EH (cell line): ENCODE results near the gene PRR19.

ENCODE experiments used
- DNase-seq: peaks from one replicate; pipeline ENCODE4 v3.0.0-alpha.2; 2015; ENCODE audit warnings: low read depth

PRR19 gene

DNA sequence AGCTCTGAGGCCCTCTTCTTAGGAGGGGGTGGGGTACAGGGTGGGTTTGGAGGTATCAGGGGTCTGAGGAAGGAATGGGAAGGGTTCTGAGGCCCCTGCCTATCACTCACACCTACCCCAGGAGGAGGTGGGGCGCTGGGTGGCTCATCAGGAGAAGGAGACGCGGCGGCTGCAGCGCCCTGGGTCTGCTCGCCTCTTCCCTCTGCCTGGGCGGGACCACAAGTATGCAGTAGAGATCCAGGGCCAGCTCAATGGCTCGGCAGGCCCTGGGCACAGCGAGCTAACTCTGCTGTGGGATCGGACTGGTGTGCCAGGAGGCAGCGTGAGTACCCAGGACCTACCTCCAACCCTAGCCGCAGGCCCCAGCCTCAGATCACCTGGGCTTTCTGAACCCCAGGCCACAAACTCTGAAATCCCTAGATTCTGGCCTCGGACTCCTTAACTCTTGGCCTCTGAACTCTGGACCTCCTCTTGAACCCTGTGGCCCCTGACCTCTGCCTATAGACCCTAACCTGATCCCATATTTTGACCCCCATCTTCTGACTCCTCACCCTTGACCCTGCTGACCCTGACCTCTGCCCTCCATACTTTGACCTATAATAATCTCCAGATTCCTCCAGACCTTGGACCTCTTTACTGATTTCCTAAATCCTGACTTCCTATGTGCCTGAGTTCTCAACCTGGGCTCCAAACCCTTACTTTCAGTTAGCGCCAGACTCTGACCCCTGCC is 47.6 kb downstream of the PRR19 start:
- no peak for DNase-seq

GRCh38 chr19:42350417-42350816 is 48.5 kb downstream of the PRR19 start:
- DNase-seq: no peak

DNA sequence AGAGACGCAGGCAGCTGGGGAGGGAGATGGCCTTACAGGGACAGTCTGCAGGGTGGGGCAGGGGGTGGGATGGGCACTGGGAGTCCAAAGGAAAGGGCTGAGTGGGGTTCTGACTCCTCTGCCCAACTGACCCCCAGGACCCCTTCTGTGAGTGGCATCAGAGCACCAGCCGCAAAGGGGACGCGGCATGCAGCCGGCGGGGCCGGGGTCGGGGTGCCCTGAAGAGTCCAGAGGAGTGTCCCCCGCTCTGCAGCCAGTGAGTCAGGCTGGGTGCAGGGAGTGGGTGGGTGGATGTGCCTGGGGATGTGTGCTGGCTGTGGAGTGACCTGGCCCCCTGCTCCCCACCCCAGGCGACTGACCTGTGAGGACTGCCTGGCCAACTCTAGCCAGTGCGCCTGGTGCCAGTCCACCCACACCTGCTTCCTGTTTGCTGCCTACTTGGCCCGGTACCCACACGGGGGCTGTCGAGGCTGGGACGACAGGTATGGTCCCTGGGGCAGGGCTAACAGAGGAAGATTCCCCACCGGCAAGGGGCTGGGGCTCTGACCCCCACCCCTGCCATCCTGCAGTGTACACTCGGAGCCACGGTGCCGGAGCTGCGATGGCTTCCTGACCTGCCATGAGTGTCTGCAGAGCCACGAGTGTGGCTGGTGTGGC is 49.3 kb downstream of the PRR19 start:
- no peak for DNase-seq

DNA sequence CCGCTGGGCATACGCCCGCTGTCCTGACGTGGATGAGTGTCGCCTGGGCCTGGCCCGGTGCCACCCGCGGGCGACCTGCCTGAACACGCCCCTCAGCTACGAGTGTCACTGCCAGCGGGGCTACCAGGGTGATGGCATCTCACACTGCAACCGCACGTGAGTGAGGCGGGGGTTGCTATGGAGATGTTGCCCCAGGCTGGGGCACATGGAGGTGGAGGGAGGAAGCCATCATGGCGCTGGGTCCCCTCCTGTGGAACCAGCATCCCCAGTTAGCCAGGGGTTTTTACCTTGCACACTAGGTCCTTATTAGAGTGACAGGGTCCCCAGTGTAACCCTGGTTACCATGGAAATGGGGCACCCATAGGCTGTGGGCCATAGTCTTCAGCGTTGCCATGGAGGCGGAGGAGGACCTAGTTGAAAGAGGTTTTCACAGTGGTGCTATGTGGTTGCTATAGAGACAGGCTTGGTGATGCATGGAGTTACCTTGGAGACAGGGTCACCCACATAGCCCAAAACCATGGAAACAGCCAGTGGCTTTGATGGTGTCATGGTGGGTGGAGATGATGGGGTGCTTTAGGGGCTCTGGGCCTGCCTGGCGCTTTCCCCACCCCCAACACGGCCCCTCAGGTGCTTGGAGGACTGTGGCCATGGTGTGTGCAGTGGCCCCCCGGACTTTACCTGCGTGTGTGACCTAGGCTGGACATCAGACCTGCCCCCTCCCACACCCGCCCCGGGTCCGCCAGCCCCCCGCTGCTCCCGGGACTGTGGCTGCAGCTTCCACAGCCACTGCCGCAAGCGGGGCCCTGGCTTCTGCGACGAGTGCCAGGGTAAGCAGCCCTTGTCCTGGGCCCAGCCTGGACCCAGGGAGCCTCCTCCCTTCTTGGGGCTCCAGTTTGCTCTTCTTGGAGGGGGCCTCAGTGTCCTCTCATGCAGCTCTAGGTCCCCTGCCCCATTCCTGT is 50.6 kb downstream of the PRR19 start:
- peak; percentile 21 for DNase-seq

GRCh38 chr19:42353341-42354015 is 51.5 kb downstream of the PRR19 start:
- no peak for DNase-seq

DNA sequence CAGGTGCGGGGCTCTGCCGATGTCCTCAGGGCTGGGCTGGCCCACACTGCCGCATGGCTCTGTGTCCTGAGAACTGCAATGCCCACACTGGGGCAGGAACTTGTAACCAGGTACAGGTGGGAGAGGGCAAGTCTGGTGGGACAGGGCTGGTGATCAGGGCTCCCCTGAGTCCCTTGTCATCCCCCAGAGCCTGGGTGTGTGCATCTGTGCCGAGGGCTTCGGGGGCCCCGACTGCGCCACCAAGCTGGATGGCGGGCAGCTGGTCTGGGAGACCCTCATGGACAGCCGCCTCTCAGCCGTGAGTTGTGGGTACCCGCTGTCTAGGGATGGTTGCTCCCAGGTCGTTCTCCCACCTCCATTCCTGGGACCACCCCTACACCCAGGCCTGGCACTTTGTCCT is 54.0 kb downstream of the PRR19 start:
- DNase-seq: no peak

- DNase-seq: no peak
Measured at GRCh38 chr19:42356686-42357085, 54.8 kb downstream of the PRR19 start.

- DNase-seq: no peak
Measured at GRCh38 chr19:42357290-42357689, 55.4 kb downstream of the PRR19 start.
